ENCODE data around the gene TEX2. TPM values are rescaled to one million over a fixed set of nuclear protein-coding genes. Genes with fewer than 3 reads are reported as not detected.

Gene TEX2
- total and polyA plus RNA-seq, 8 donors: 8.9 to 30.3 (median 22.4) TPM

DNA sequence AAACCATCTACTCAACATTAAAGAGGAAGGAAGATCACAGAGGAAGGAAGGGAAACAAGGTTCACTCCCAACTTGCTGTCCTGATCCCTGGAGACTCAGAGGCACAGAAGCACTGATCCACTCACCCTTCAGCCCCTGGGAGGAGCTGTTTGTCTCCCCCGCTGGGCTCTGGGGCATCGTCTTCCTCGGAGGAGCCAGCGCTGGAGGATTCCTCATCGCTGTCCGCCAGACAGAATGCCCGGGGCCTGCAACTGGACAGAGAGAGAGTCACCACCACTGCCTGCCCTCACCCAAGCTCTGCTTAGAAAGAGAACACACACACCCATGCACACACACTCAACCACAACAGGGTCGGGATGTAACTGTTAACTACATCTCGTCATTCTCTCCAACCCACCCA, 108.3 kb downstream of the TEX2 start:
- peak overlapping the region in 1 of 4 donors; percentile 90 for H3K27ac ChIP-seq
- peaks cover 46 to 75% (median 74%) of the 10 kb centered on the region in 3 donors for H3K4me1 ChIP-seq
- no peaks in the 10 kb centered on the region for H3K27me3 ChIP-seq
- FAIRE-seq: no peak
- no peaks in the 10 kb centered on the region for H3K9me3 ChIP-seq
- no peak for ATAC-seq
- TF ChIP-seq, protein P1, sequence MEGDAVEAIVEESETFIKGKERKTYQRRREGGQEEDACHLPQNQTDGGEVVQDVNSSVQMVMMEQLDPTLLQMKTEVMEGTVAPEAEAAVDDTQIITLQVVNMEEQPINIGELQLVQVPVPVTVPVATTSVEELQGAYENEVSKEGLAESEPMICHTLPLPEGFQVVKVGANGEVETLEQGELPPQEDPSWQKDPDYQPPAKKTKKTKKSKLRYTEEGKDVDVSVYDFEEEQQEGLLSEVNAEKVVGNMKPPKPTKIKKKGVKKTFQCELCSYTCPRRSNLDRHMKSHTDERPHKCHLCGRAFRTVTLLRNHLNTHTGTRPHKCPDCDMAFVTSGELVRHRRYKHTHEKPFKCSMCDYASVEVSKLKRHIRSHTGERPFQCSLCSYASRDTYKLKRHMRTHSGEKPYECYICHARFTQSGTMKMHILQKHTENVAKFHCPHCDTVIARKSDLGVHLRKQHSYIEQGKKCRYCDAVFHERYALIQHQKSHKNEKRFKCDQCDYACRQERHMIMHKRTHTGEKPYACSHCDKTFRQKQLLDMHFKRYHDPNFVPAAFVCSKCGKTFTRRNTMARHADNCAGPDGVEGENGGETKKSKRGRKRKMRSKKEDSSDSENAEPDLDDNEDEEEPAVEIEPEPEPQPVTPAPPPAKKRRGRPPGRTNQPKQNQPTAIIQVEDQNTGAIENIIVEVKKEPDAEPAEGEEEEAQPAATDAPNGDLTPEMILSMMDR (IDR thresholded peaks at IDR 0.05): no peak
- H3K36me3 ChIP-seq: peaks cover 0 to 3% (median 0%) of the 10 kb centered on the region in 3 donors
- no peak for DNase-seq
- intact Hi-C loops (cut with DNase I): loop anchor here in 2 of 3 donors (5.0 to 10.0 kb wide), 2 partner anchors 108 to 110 kb away; partner anchors contain the start of gene TEX2 (in 2 of the 2)
- no peak overlapping the region for H3K4me3 ChIP-seq
- 87 to 88% methylated on average over 9 of the region's 9 CpGs for WGBS, 2 donors

GRCh38 chr17:64154313-64154695, 108.8 kb downstream of the TEX2 start:
- WGBS, 2 donors: 57 to 60% methylated on average over 4 of the region's 4 CpGs
- Histone ChIP-seq H3K27me3 (no peaks in the 10 kb centered on the region), H3K4me3 (no peak overlapping the region), H3K36me3 (peaks cover 0 to 3% (median 0%) of the 10 kb centered on the region in 3 donors), H3K9me3 (no peaks in the 10 kb centered on the region), H3K4me1 (peaks cover 46 to 79% (median 74%) of the 10 kb centered on the region in 3 donors), H3K27ac (no peak overlapping the region)
- TF ChIP-seq, protein P1 (IDR thresholded peaks at IDR 0.05): no peak
- FAIRE-seq (no peak), DNase-seq (no peak), ATAC-seq (no peak)
- intact Hi-C loops (cut with DNase I): loop anchor here in 1 of 3 donors (10.0 kb wide), 1 partner anchor 110 kb away; the partner anchor contains the start of gene TEX2

GRCh38 chr17:64153565-64154312, 109.3 kb downstream of the TEX2 start:
- WGBS, 2 donors: 77 to 79% methylated on average over 3 of the region's 3 CpGs
- Histone ChIP-seq H3K9me3 (no peaks in the 10 kb centered on the region), H3K36me3 (peaks cover 0 to 3% (median 0%) of the 10 kb centered on the region in 3 donors), H3K4me1 (peaks cover 46 to 74% (median 70%) of the 10 kb centered on the region in 3 donors), H3K27ac (peak overlapping the region in 1 of 4 donors; percentile 98), H3K27me3 (no peaks in the 10 kb centered on the region), H3K4me3 (no peak overlapping the region)
- intact Hi-C loops (cut with DNase I): loop anchor here in 1 of 3 donors (10.0 kb wide), 1 partner anchor 111 kb away; the partner anchor contains the start of gene TEX2
- FAIRE-seq (no peak), DNase-seq (no peak), ATAC-seq (no peak)
- TF ChIP-seq, protein P1 (IDR thresholded peaks at IDR 0.05): no peak

GRCh38 chr17:64152428-64153125, 110.5 kb downstream of the TEX2 start:
- peaks cover 0 to 3% (median 0%) of the 10 kb centered on the region in 3 donors for H3K36me3 ChIP-seq
- no peak for FAIRE-seq
- H3K27ac ChIP-seq: peak overlapping the region in 2 of 4 donors; percentile 72 to 98
- H3K27me3 ChIP-seq: no peaks in the 10 kb centered on the region
- H3K4me1 ChIP-seq: peaks cover 51 to 75% (median 66%) of the 10 kb centered on the region in 3 donors
- no peak for DNase-seq
- no peaks in the 10 kb centered on the region for H3K9me3 ChIP-seq
- peak; percentile 16 to 26 (median 18) for ATAC-seq
- intact Hi-C loops (cut with DNase I): loop anchor here in 1 of 3 donors (10.0 kb wide), 1 partner anchor 112 kb away; the partner anchor contains the start of gene TEX2
- TF ChIP-seq, protein P1 (IDR thresholded peaks at IDR 0.05): no peak
- H3K4me3 ChIP-seq: no peak overlapping the region
- 46 to 58% methylated on average over 7 of the region's 7 CpGs for WGBS, 2 donors
